Retinal pigment epithelial cell (primary cell): ENCODE measurements around the gene CEACAM4.
A peak's percentile ranks its signal among the peaks of the same experiment; 100 is the strongest.

ENCODE experiments used
- DNase-seq: peaks from one replicate; pipeline ENCODE4 v3.0.0-alpha.2; 2010; ENCODE audit warnings: low read depth
- H3K4me3 ChIP-seq: 2 replicates; pipeline ENCODE4 v1.5.1; 2011; ENCODE audit warnings: mild to moderate bottlenecking, low read length, control low read depth, moderate library complexity
- CTCF ChIP-seq: conservative IDR thresholded peaks from 2 replicates; pipeline ENCODE4 v1.5.1; 2011; ENCODE audit warnings: low read depth, low read length, control low read depth, inconsistent platforms

Gene CEACAM4

GRCh38 chr19:41607668-41608067, 19.2 kb downstream of the CEACAM4 start:
- TF ChIP-seq CTCF: no peak
- no peak overlapping the region for H3K4me3 ChIP-seq
- no peak for DNase-seq

GRCh38 chr19:41606215-41606837, 20.5 kb downstream of the CEACAM4 start:
- no peak overlapping the region for H3K4me3 ChIP-seq
- TF ChIP-seq CTCF: no peak
- no peak for DNase-seq

- no peak for DNase-seq
- no peak for TF ChIP-seq CTCF
- no peak overlapping the region for H3K4me3 ChIP-seq
Measured at GRCh38 chr19:41604831-41605230, 22.0 kb downstream of the CEACAM4 start.

GRCh38 chr19:41601771-41602170, 25.1 kb downstream of the CEACAM4 start:
- no peak for TF ChIP-seq CTCF
- no peak overlapping the region for H3K4me3 ChIP-seq
- DNase-seq: no peak

GRCh38 chr19:41599175-41599966, 27.5 kb downstream of the CEACAM4 start:
- no peak overlapping the region for H3K4me3 ChIP-seq
- no peak for TF ChIP-seq CTCF
- DNase-seq: no peak

- DNase-seq: peak; percentile 15
- TF ChIP-seq CTCF: peak; percentile 98
- H3K4me3 ChIP-seq: no peak overlapping the region
Measured at GRCh38 chr19:41597600-41598041, 29.3 kb downstream of the CEACAM4 start.

- H3K4me3 ChIP-seq: no peak overlapping the region
- no peak for DNase-seq
- TF ChIP-seq CTCF: no peak
Measured at GRCh38 chr19:41595890-41596280, 31.0 kb downstream of the CEACAM4 start.
